SK-N-SH (cell line): Measurements from ENCODE around the gene FGD6.

Experiments used
- ELF1 ChIP-seq: IDR thresholded peaks from 2 replicates; pipeline ENCODE4 v1.4.0; 2012
- EZH2phosphoT487 ChIP-seq: fragments of 200-600 bp; sonication (generic); IDR thresholded peaks from 2 replicates; pipeline ENCODE4 v1.6.1; 2017; ENCODE audit warnings: low read depth, mixed run types, mild to moderate bottlenecking, antibody characterized with exemption, moderate library complexity, borderline replicate concordance
- FOXM1 ChIP-seq: IDR thresholded peaks from 2 replicates; pipeline ENCODE4 v1.4.0; 2012; ENCODE audit warnings: low read depth, mild to moderate bottlenecking
- SIN3A ChIP-seq: IDR thresholded peaks from 2 replicates; pipeline ENCODE4 v1.6.1; 2012; ENCODE audit warnings: low read depth, mild to moderate bottlenecking, low read length, moderate library complexity, borderline replicate concordance
- TF ChIP-seq, protein P1 (sequence below): fragments of 200-600 bp; sonication (generic); IDR thresholded peaks from 2 replicates; pipeline ENCODE4 v1.6.1; 2017; ENCODE audit warnings: antibody characterized with exemption, mild to moderate bottlenecking, moderate library complexity
- TF ChIP-seq, protein P2 (sequence below): IDR thresholded peaks from 2 replicates; pipeline ENCODE4 v1.6.1; 2012; ENCODE audit warnings: mild to moderate bottlenecking, low read depth, low read length, moderate library complexity

DNA sequence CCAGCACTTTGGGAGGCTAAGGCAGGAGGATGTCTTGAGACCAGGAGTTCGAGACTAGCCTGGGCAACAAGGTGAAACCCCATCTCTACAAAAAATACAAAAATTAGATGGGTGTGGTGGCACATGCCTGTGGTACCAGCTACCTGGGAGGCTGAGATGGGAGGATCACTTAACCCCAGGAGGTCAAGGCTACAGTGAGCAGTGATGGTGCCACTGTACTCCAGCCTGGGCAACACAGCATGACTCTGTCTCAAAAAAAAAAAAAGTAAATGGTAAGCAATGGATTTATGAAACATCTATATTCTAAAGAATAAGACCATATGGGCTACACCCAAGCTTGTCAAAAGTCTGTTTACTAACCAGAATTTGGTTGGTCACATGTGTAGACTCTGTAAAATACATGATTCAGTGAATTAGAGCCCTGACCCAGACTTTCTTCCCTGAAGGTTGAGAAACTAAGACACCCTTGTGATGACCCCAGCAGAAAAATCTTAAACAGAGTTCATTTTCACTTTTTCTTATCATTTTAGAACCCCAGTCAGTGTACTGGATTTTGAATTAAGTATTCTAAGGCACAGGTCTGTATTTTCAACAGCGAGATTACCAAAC is 12.1 kb downstream of the FGD6 start:
- TF ChIP-seq, protein P1, sequence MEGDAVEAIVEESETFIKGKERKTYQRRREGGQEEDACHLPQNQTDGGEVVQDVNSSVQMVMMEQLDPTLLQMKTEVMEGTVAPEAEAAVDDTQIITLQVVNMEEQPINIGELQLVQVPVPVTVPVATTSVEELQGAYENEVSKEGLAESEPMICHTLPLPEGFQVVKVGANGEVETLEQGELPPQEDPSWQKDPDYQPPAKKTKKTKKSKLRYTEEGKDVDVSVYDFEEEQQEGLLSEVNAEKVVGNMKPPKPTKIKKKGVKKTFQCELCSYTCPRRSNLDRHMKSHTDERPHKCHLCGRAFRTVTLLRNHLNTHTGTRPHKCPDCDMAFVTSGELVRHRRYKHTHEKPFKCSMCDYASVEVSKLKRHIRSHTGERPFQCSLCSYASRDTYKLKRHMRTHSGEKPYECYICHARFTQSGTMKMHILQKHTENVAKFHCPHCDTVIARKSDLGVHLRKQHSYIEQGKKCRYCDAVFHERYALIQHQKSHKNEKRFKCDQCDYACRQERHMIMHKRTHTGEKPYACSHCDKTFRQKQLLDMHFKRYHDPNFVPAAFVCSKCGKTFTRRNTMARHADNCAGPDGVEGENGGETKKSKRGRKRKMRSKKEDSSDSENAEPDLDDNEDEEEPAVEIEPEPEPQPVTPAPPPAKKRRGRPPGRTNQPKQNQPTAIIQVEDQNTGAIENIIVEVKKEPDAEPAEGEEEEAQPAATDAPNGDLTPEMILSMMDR = no peak
- no peak for TF ChIP-seq SIN3A
- TF ChIP-seq, protein P2, sequence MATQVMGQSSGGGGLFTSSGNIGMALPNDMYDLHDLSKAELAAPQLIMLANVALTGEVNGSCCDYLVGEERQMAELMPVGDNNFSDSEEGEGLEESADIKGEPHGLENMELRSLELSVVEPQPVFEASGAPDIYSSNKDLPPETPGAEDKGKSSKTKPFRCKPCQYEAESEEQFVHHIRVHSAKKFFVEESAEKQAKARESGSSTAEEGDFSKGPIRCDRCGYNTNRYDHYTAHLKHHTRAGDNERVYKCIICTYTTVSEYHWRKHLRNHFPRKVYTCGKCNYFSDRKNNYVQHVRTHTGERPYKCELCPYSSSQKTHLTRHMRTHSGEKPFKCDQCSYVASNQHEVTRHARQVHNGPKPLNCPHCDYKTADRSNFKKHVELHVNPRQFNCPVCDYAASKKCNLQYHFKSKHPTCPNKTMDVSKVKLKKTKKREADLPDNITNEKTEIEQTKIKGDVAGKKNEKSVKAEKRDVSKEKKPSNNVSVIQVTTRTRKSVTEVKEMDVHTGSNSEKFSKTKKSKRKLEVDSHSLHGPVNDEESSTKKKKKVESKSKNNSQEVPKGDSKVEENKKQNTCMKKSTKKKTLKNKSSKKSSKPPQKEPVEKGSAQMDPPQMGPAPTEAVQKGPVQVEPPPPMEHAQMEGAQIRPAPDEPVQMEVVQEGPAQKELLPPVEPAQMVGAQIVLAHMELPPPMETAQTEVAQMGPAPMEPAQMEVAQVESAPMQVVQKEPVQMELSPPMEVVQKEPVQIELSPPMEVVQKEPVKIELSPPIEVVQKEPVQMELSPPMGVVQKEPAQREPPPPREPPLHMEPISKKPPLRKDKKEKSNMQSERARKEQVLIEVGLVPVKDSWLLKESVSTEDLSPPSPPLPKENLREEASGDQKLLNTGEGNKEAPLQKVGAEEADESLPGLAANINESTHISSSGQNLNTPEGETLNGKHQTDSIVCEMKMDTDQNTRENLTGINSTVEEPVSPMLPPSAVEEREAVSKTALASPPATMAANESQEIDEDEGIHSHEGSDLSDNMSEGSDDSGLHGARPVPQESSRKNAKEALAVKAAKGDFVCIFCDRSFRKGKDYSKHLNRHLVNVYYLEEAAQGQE = no peak
- no peak for TF ChIP-seq EZH2phosphoT487
- no peak for TF ChIP-seq FOXM1
- TF ChIP-seq ELF1 = no peak
